ENCODE data around the gene MSH2.
"Not testable (repeated sequence)": the region's sequence is repeated elsewhere in the genome, so short reads cannot be mapped to it uniquely, and the experiment has no call there.

The MSH2 gene

GRCh38 chr2:47414682-47415458, 11.9 kb downstream of the MSH2 start:
- DNase-seq = no peak

- DNase-seq = no peak
Measured at GRCh38 chr2:47420214-47420613, 17.3 kb downstream of the MSH2 start.

DNA sequence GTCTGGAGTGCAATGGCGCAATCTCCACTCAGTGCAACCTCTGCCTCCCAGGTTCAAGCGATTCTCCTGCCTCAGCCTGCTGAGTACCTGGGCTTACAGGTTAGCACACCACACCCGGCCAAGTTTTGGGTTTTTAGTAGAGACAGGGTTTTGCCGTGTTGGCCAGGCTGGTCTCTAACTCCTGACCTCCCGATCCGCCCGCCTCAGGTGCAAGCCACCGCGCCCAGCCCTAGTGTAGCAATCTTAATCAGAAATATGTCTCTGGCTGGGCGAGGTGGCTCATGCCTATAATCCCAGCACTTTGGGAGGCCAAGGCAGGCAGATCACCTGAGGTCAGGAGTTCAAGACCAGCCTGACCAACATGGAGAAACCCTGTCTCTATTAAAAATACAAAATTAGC, 17.7 kb downstream of the MSH2 start:
- not testable (repeated sequence) for DNase-seq

- DNase-seq = no peak
Measured at GRCh38 chr2:47422016-47422415, 19.1 kb downstream of the MSH2 start.

- no peak for DNase-seq
Measured at GRCh38 chr2:47422560-47422959, 19.6 kb downstream of the MSH2 start.

DNA sequence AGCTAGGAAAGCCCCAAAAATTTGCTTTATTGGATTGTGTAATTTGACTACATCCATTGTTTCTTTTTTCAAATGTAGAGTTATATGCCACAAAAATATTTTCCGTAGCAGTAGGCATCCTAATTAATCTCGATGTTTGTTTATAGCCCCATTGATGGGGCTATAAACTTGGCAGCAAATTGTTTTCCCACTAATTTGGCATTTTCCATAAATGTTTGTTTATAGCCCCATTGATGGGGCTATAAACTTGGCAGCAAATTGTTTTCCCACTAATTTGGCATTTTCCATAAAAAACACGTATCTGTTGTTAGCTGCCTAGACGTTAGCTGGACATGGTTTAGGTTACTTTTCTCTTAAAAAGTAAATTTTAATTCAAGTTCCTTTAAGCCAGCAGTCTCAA, 23.8 kb downstream of the MSH2 start:
- DNase-seq = no peak

- no peak for DNase-seq
Measured at GRCh38 chr2:47429795-47430194, 26.8 kb downstream of the MSH2 start.

- not testable (repeated sequence) for DNase-seq
Measured at GRCh38 chr2:47433006-47433405, 30.1 kb downstream of the MSH2 start.

DNA sequence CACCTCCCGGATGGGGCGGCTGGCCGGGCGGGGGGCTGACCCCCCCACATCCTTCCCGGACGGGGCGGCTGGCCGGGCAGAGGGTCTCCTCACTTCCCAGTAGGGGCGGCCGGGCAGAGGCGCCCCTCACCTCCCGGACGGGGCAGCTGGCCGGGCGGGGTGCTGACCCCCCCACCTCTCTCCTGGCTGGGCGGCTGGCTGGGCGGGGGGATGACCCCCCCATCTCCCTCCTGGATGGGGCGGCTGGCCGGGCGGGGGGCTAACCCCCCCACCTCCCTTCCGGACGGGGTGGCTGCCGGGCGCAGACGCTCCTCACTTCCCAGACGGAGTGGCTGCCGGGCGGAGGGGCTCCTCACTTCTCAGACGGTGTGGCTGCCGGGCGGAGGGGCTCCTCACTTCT, 30.5 kb downstream of the MSH2 start:
- DNase-seq = not testable (repeated sequence)

DNA sequence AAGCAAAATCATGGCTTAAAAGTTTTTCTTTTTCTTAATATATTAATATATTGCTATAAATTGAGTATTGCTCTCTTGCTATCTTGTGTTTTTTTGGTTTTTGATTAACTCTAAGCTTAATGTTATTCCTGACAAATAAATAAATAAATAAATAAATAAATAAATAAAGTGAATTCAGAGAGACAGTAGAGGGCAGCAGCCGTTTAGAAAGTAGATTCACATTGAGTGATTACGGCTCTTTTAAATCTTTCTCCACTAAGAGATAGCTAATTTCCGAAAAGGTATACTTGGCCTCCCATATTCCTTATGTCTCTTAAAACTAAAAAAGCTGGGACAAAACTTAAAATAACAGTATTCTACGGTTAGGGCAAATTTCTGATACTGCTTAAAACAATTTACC, 34.3 kb downstream of the MSH2 start:
- DNase-seq = no peak

GRCh38 chr2:47438106-47438505, 35.1 kb downstream of the MSH2 start:
- no peak for DNase-seq

DNA sequence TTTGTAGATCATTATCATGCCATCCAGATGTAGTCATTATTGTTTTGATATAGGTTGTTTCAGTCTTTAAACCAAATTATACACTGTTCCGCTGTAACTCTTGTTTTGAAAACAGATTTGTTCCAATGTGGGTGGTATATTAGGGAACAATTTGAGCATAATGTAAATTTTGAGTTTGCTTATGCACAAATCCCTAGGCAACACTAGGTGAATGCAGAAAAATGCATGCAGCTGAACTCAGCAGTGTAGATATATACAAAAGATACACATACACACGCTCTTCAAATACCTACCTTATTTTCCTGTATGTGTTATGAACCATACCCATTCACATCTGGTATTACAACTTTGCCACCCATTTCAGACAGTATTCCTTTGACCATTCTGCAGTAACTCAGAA, 35.8 kb downstream of the MSH2 start:
- no peak for DNase-seq

DNA sequence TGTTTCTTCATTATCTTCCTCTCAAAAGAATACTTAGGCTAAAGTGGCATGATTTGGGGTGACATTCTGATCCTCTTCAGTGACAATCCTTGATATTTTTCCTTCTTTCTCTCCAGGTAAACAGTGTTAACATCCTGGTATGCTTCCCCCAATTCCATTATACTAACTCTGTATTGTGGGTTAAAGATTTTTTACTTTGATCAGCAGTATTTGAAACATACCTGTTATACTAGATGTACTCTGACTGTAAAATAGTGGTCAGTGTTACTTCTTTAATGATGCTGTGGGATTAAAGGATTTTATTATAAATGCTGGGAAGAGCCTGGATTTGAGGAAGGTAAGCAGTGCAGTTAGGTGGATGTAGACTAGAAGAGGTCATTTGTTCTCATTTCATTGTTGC, 48.8 kb downstream of the MSH2 start:
- no peak for DNase-seq

- no peak for DNase-seq
Measured at GRCh38 chr2:47452761-47453160, 49.8 kb downstream of the MSH2 start.

DNA sequence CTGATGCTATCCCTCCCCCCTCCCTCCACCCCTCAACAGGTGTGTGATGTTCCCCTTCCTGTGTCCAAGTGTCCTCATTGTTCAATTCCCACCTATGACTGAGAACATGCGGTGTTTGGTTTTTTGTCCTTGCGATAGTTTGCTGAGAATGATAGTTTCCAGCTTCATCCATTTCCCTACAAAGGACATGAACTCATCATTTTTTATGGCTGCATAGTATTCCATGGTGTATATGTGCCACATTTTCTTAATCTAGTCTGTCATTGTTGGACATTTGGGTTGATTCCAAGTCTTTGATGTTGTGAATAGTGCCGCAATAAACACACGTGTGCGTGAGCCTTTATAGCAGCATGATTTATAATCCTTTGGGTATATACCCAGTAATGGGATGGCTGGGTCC, 51.9 kb downstream of the MSH2 start:
- DNase-seq = not testable (repeated sequence)

- no peak for DNase-seq
Measured at GRCh38 chr2:47455411-47455810, 52.5 kb downstream of the MSH2 start.

GRCh38 chr2:47456851-47457250, 53.9 kb downstream of the MSH2 start:
- no peak for DNase-seq

GRCh38 chr2:47457268-47457667, 54.3 kb downstream of the MSH2 start:
- DNase-seq = no peak

GRCh38 chr2:47459021-47459420, 56.1 kb downstream of the MSH2 start:
- DNase-seq = no peak

- no peak for DNase-seq
Measured at GRCh38 chr2:47460766-47461165, 57.8 kb downstream of the MSH2 start.

- DNase-seq = no peak
Measured at GRCh38 chr2:47471429-47472116, 68.6 kb downstream of the MSH2 start.

GRCh38 chr2:47479863-47480262, 76.9 kb downstream of the MSH2 start:
- no peak for DNase-seq

GRCh38 chr2:47483191-47483590, 80.2 kb downstream of the MSH2 start:
- no peak for DNase-seq

DNA sequence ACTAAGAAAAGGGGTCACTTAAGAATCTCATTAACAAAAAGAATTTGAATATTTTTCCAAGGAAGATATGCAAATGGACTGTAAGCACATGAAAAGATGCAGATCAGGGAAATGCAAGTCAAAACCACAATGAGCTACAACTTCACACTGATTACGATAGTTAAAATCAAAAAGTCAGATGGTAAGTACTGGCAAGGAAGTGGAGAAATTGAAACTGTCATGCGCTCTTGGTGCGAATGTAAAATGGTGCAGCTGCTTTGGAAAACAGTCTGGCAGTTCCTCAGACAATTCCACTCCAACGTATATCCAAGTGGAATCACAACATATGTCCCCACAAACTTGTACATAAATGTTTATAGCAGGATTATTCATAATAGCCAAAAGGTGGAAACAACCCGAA, 81.4 kb downstream of the MSH2 start:
- no peak for DNase-seq

DNA sequence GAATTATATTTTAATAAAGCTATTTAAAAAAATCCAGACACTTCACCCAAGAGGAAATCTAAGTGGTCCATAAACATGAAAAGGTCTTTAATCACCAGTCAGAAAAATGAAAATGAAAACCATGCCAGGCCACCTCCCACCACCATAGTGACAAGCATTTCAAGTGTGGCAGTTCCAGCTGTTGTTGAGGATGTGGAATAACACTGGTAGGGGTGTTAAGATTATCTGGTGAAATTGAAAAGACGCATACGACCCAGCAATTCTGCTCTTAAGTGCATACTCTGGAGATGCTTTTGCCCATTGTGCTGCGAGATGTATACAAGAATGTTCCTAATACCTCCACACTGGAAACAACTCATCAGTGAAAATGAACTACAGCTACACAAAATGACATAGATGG, 82.2 kb downstream of the MSH2 start:
- no peak for DNase-seq

Data from NCI-H146 (cell line).